T-helper 22 cell (primary cell): Measurements from ENCODE around the gene TAS1R3.

Experiments used
- DNase-seq: peaks from one replicate; pipeline ENCODE4 v3.0.0-alpha.2; 2020; ENCODE audit warnings: low read depth

The TAS1R3 gene

GRCh38 chr1:1340185-1340584 lies 9.1 kb downstream of the TAS1R3 start:
- no peak for DNase-seq

GRCh38 chr1:1340791-1341548 lies 9.9 kb downstream of the TAS1R3 start:
- no peak for DNase-seq

GRCh38 chr1:1341549-1342021 lies 10.5 kb downstream of the TAS1R3 start:
- DNase-seq = no peak

GRCh38 chr1:1342061-1342562 lies 11.0 kb downstream of the TAS1R3 start:
- DNase-seq = no peak

- no peak for DNase-seq
Observed at GRCh38 chr1:1342584-1343115, 11.6 kb downstream of the TAS1R3 start.

- no peak for DNase-seq
Observed at GRCh38 chr1:1343811-1344421, 12.8 kb downstream of the TAS1R3 start.

- no peak for DNase-seq
Observed at GRCh38 chr1:1344655-1345361, 13.7 kb downstream of the TAS1R3 start.

GRCh38 chr1:1345384-1345783 lies 14.3 kb downstream of the TAS1R3 start:
- no peak for DNase-seq

- no peak for DNase-seq
Observed at GRCh38 chr1:1345860-1346500, 14.9 kb downstream of the TAS1R3 start.

- DNase-seq = no peak
Observed at GRCh38 chr1:1346501-1346890, 15.4 kb downstream of the TAS1R3 start.

GRCh38 chr1:1347026-1347595 lies 16.0 kb downstream of the TAS1R3 start:
- DNase-seq = no peak

GRCh38 chr1:1347663-1348419 lies 16.8 kb downstream of the TAS1R3 start:
- no peak for DNase-seq

GRCh38 chr1:1348420-1349255 lies 17.6 kb downstream of the TAS1R3 start:
- no peak for DNase-seq

- DNase-seq = peak; percentile 53
Observed at GRCh38 chr1:1349256-1350012, 18.4 kb downstream of the TAS1R3 start, which contains the start of gene DVL1. Gene DVL1 (minus strand): TSS chr1:1349418. CDS start chr1:1349065, 353 bp downstream.

GRCh38 chr1:1351511-1352427 lies 20.7 kb downstream of the TAS1R3 start:
- DNase-seq = no peak

GRCh38 chr1:1352786-1353388 lies 21.8 kb downstream of the TAS1R3 start:
- DNase-seq = no peak

GRCh38 chr1:1353389-1354151 lies 22.5 kb downstream of the TAS1R3 start:
- no peak for DNase-seq
